Fibroblast of skin of right biceps (primary cell): ENCODE results near the gene A2M.
A peak's percentile ranks its signal among the peaks of the same experiment; 100 is the strongest.

Experiments used
- DNase-seq: peaks from one replicate; pipeline ENCODE4 v3.0.0-alpha.2; 2013

A2M gene

GRCh38 chr12:9071518-9071917 is 44.2 kb downstream of the A2M start:
- DNase-seq: no peak

DNA sequence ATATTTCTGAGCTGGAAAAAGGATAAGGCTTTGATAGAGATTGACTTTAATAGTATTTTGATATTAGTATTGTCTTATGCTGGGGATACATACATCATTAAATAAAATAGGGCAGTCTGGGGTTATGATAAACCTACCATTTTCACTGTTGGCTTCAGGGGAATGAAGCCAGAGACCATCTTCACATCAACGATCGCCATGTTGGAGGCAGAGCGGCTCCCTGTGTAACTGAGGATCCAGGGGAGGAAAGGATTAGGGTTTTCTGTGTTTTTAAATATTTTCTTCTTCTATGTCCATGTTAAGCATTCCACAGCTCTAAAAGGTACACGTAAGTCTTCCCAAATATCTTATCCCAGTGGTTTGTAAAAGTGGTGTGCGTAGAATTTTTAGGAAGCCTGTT is 45.4 kb downstream of the A2M start:
- no peak for DNase-seq

GRCh38 chr12:9068600-9068999 is 47.1 kb downstream of the A2M start:
- no peak for DNase-seq

DNA sequence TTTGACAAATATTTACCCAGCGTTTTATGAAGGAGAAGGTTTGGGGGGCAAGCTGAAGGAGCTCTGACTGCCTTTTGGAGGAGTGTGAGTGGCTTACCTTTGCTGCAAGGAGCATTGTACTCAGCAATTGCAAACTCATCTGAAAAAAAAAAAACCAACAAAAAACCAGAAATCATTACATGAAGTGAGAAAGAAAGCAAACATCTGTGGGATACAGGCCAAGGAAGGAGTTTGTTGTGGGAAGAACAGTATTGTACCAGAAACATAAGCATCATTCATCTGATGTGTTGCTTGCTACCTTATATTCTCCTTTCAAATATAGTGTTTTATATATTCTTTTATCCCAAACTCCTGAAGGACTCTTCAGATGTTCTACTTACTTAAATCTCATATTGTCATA is 47.6 kb downstream of the A2M start:
- DNase-seq: no peak

- DNase-seq: no peak
Measured at GRCh38 chr12:9066755-9067423, 48.8 kb downstream of the A2M start.

DNA sequence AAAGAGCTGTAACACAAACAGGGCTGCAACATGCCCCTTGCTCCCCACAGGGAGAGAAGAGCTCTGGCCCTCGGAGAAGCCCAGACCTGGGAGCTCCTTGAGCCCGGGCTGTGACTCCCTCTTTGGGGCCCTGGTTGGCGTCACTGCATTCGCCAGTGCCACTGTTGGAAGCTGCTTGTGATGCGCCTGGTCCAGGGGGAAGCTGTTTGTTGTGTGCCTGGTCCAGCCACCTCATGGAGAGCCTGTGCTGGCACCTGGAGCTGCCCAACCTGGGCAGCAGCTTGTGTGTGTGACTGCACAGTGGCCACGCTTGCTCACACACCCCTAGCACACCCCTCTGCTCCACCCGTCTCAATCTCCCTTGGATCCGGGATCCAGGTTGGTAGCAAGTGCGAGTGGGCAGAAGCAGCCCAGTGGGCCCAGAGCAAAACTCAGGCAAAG is 49.5 kb downstream of the A2M start:
- DNase-seq: no peak

DNA sequence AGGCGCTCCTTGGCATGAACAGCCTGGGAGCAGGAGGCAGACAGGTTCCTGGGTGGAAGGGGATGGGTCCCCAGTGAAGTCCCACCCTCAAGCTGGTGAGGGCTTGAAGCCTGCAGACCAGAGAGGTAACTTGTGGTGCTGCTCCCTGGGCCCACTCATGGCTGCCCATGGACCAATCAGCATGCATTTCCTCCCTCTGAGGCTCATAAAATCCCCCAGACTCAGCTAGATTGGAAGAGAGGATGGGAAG is 50.2 kb downstream of the A2M start:
- no peak for DNase-seq

GRCh38 chr12:9064815-9065606 is 50.7 kb downstream of the A2M start:
- peak; percentile 25 for DNase-seq

- peak; percentile 47 for DNase-seq
Measured at GRCh38 chr12:9064201-9064814, 51.4 kb downstream of the A2M start.

DNA sequence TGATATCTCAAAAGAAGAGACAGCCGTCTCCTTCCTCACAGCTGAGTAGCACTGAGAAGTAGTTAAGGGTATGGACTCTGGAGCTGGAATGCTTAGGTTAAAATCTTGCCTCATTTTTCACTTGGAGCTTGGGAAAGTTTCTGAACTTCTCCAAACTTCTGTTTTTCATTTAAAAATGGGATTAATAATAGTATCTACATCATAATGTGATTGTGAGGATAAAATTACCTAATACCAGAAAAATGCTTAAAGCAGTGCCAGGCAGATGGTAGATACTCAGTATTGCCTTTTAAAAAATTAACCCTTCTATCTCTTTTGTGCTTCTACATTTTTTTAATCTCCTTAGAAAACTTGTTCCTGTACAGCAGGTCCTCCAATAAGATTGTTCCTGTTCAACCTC is 63.1 kb downstream of the A2M start:
- no peak for DNase-seq

- DNase-seq: no peak
Measured at GRCh38 chr12:9051158-9051550, 64.6 kb downstream of the A2M start.

DNA sequence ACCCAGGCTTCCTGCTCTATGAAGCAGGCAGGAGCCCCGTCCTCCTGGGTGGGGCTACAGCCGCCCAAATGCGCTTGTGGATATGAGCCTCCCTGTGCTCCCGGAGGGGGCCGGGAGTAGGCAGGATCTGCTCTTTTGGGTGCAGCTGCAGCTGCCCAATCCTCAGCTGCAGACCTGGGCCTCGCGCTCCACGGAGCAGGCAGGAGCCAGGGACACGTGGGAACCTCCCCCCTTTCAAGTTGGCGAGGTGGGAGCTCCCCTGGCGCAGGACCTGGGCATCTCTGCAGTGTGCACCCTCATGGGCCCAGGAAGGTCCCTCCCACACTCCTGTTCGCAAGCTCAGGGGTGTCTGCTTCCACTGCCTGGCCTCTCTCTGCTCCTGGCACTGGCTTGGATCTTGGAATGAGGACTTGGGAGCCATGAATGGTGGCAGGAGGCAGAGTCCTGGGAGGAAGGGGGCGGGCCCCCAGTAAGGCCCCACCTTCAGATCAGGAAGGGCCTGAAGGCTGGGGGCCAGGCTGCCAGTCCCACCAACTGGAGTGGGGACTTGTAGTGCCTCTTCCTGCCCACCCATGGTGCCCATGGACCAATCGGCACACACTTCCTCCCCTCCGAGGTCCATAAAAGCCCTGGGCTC is 65.1 kb downstream of the A2M start:
- DNase-seq: no peak

- peak; percentile 33 for DNase-seq
Measured at GRCh38 chr12:9049520-9050133, 66.1 kb downstream of the A2M start.

DNA sequence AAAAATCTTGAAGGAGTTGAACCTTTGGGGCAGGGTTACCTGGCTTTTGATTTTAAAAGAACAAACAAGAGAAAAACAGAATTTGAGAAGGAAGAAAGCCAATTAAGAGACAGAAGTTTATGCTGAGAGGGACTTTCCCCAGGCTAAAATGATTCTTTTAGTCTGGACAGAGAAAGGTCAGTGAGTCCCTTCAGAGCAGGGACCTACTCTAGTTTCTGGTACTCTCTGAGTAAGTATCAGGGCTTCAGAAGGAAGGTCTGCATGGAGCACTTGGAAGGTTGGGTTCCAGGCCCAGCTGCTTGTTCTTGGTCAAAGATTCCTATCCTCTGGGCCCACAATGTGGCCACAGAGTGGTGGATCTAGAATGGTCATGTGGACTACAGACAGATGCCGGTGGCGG is 66.8 kb downstream of the A2M start:
- no peak for DNase-seq

GRCh38 chr12:9047105-9047504 is 68.6 kb downstream of the A2M start:
- DNase-seq: no peak

GRCh38 chr12:9043766-9044165 is 72.0 kb downstream of the A2M start:
- no peak for DNase-seq

GRCh38 chr12:9041321-9041720 is 74.4 kb downstream of the A2M start:
- peak; percentile 25 for DNase-seq

GRCh38 chr12:9040484-9041186 is 75.1 kb downstream of the A2M start:
- DNase-seq: no peak

GRCh38 chr12:9039397-9039977 is 76.2 kb downstream of the A2M start:
- peak; percentile 42 for DNase-seq

- DNase-seq: no peak
Measured at GRCh38 chr12:9037431-9037830, 78.3 kb downstream of the A2M start.

DNA sequence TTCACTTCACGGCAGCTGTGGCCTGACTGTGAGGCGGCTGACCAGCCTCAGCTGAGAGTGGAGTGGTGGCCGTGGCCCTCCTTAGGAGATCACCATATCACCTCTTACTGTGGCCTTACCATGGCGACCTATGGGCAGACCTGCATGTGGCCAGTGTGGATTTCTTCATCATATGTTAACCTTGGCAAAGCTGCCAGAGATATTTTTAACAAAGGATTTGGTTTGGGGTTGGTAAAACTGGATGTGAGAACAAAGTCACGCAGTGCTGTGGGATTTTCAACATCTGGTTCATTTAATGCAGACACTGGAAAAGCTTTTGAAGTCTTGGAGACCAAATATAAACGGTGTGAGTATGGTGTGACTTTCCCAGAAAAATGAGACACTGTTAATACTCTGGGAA is 79.5 kb downstream of the A2M start:
- no peak for DNase-seq

- DNase-seq: no peak
Measured at GRCh38 chr12:9034095-9034494, 81.6 kb downstream of the A2M start.
